ENCODE data around the gene JAM2.

Gene JAM2

GRCh38 chr21:25643486-25643885 is 4.4 kb downstream of the JAM2 start:
- no peak for DNase-seq (ENCODE audit: extremely low read depth, low read depth)
- TF ChIP-seq CTCF (IDR thresholded peaks at IDR 0.05; ENCODE audit: low read depth, low read length, missing control alignments) = no peak
- H3K4me3 ChIP-seq (replicated peaks; ENCODE audit: low read depth, low read length) = no peak overlapping the region

- H3K4me3 ChIP-seq (replicated peaks; ENCODE audit: low read depth, low read length) = no peak overlapping the region
- no peak for TF ChIP-seq CTCF (IDR thresholded peaks at IDR 0.05; ENCODE audit: low read depth, low read length, missing control alignments)
- DNase-seq (ENCODE audit: extremely low read depth, low read depth) = no peak
Observed at GRCh38 chr21:25646474-25646873, 7.4 kb downstream of the JAM2 start.

- no peak for TF ChIP-seq CTCF (IDR thresholded peaks at IDR 0.05; ENCODE audit: low read depth, low read length, missing control alignments)
- no peak for DNase-seq (ENCODE audit: extremely low read depth, low read depth)
- no peak overlapping the region for H3K4me3 ChIP-seq (replicated peaks; ENCODE audit: low read depth, low read length)
Observed at GRCh38 chr21:25647647-25648046, 8.6 kb downstream of the JAM2 start.

- DNase-seq (ENCODE audit: extremely low read depth, low read depth) = no peak
- no peak overlapping the region for H3K4me3 ChIP-seq (replicated peaks; ENCODE audit: low read depth, low read length)
- TF ChIP-seq CTCF (IDR thresholded peaks at IDR 0.05; ENCODE audit: low read depth, low read length, missing control alignments) = no peak
Observed at GRCh38 chr21:25649146-25649545, 10.1 kb downstream of the JAM2 start.

- no peak for DNase-seq (ENCODE audit: extremely low read depth, low read depth)
- no peak overlapping the region for H3K4me3 ChIP-seq (replicated peaks; ENCODE audit: low read depth, low read length)
- no peak for TF ChIP-seq CTCF (IDR thresholded peaks at IDR 0.05; ENCODE audit: low read depth, low read length, missing control alignments)
Observed at GRCh38 chr21:25656412-25656811, 17.4 kb downstream of the JAM2 start.

GRCh38 chr21:25657140-25657539 is 18.1 kb downstream of the JAM2 start:
- no peak overlapping the region for H3K4me3 ChIP-seq (replicated peaks; ENCODE audit: low read depth, low read length)
- no peak for TF ChIP-seq CTCF (IDR thresholded peaks at IDR 0.05; ENCODE audit: low read depth, low read length, missing control alignments)
- DNase-seq (ENCODE audit: extremely low read depth, low read depth) = no peak

GRCh38 chr21:25658427-25659035 is 19.5 kb downstream of the JAM2 start:
- DNase-seq (ENCODE audit: extremely low read depth, low read depth) = no peak
- TF ChIP-seq CTCF (IDR thresholded peaks at IDR 0.05; ENCODE audit: low read depth, low read length, missing control alignments) = no peak
- no peak overlapping the region for H3K4me3 ChIP-seq (replicated peaks; ENCODE audit: low read depth, low read length)

Data from HFF-Myc (cell line).